Osteocyte (in vitro differentiated cells): ENCODE results near the gene GLIS1. TPM values are rescaled to one million over a fixed set of nuclear protein-coding genes. Genes with fewer than 3 reads are reported as not detected.
A peak's percentile ranks its signal among the peaks of the same experiment; 100 is the strongest.

Experiments used
- DNase-seq: peaks from one replicate; pipeline ENCODE4 v3.0.0; 2021; ENCODE audit warnings: mixed read lengths; ENCODE audit not compliant: unreplicated experiment; ENCODE audit errors: extremely low spot score
- H3K27ac Mint-ChIP-seq: one replicate; pipeline ENCODE4 v1.8.0; 2021; ENCODE audit warnings: mild to moderate bottlenecking, mixed read lengths; ENCODE audit not compliant: unreplicated experiment
- H3K27me3 Mint-ChIP-seq: one replicate; pipeline ENCODE4 v1.8.0; 2021; ENCODE audit warnings: mixed read lengths; ENCODE audit not compliant: unreplicated experiment
- H3K36me3 Mint-ChIP-seq: one replicate; pipeline ENCODE4 v1.8.0; 2021; ENCODE audit warnings: mixed read lengths; ENCODE audit not compliant: unreplicated experiment
- H3K4me1 Mint-ChIP-seq: one replicate; pipeline ENCODE4 v1.8.0; 2021; ENCODE audit warnings: mixed read lengths; ENCODE audit not compliant: unreplicated experiment
- H3K4me3 Mint-ChIP-seq: one replicate; pipeline ENCODE4 v1.8.0; 2021; ENCODE audit warnings: mild to moderate bottlenecking, moderate library complexity, mixed read lengths; ENCODE audit not compliant: unreplicated experiment
- H3K9me3 Mint-ChIP-seq: one replicate; pipeline ENCODE4 v1.8.0; 2021; ENCODE audit warnings: mixed read lengths; ENCODE audit not compliant: unreplicated experiment
- CTCF ChIP-seq: fragments of 200-600 bp; sonication (generic); IDR thresholded peaks from 2 replicates; pipeline ENCODE4 v1.5.0; 2021; ENCODE audit warnings: antibody characterized with exemption, mild to moderate bottlenecking, moderate library complexity
- total RNA-seq: library from RNA; stranded (reverse); gene quantifications from 2 replicates; pipeline ENCODE4 v1.2.1, GENCODE V29; 2021

Gene GLIS1
- total RNA-seq, 1 donor from 2014 or later: 38.3 TPM

GRCh38 chr1:53663529-53664300 lies 75.2 kb downstream of the GLIS1 start:
- Mint-ChIP-seq H3K27me3 (no peaks in the 10 kb centered on the region), H3K4me3 (no peak overlapping the region), H3K4me1 (peaks cover 55% of the 10 kb centered on the region), H3K36me3 (no peaks in the 10 kb centered on the region), H3K9me3 (no peaks in the 10 kb centered on the region), H3K27ac (peak overlapping the region; percentile 54)
- no peak for TF ChIP-seq CTCF
- DNase-seq: no peak

- H3K36me3 Mint-ChIP-seq: no peaks in the 10 kb centered on the region
Measured at GRCh38 chr1:53662951-53663350, 76.0 kb downstream of the GLIS1 start.

GRCh38 chr1:53662169-53662568 lies 76.8 kb downstream of the GLIS1 start:
- Mint-ChIP-seq H3K4me3 (no peak overlapping the region), H3K4me1 (peaks cover 69% of the 10 kb centered on the region), H3K36me3 (no peaks in the 10 kb centered on the region), H3K27ac (no peak overlapping the region), H3K27me3 (no peaks in the 10 kb centered on the region), H3K9me3 (no peaks in the 10 kb centered on the region)
- no peak for TF ChIP-seq CTCF
- DNase-seq: no peak

More at GRCh38 chr1:53662951-53663350, 76.0 kb downstream of the GLIS1 start:
- no peak for TF ChIP-seq CTCF
- Mint-ChIP-seq H3K9me3 (no peaks in the 10 kb centered on the region), H3K27me3 (no peaks in the 10 kb centered on the region), H3K27ac (peak overlapping the region; percentile 39), H3K4me3 (no peak overlapping the region), H3K4me1 (peaks cover 61% of the 10 kb centered on the region)
- no peak for DNase-seq

GRCh38 chr1:53661496-53661895 lies 77.5 kb downstream of the GLIS1 start:
- Mint-ChIP-seq H3K27ac (no peak overlapping the region), H3K4me1 (peaks cover 76% of the 10 kb centered on the region), H3K27me3 (no peaks in the 10 kb centered on the region), H3K9me3 (no peaks in the 10 kb centered on the region), H3K4me3 (no peak overlapping the region), H3K36me3 (no peaks in the 10 kb centered on the region)
- DNase-seq: no peak
- TF ChIP-seq CTCF: no peak

GRCh38 chr1:53660666-53661065 lies 78.3 kb downstream of the GLIS1 start:
- no peak for DNase-seq
- Mint-ChIP-seq H3K4me1 (peaks cover 82% of the 10 kb centered on the region), H3K9me3 (no peaks in the 10 kb centered on the region), H3K27ac (no peak overlapping the region), H3K27me3 (no peaks in the 10 kb centered on the region), H3K36me3 (no peaks in the 10 kb centered on the region), H3K4me3 (no peak overlapping the region)
- no peak for TF ChIP-seq CTCF
